Measurements from ENCODE around the gene MED14. TPM values are rescaled to one million over a fixed set of nuclear protein-coding genes. Genes with fewer than 3 reads are reported as not detected.

MED14 gene
- total RNA-seq, 3 donors from 2014 or later (not counting 1 experiment from before 2014, with no cell fraction given), result 55.3 to 79.1 (median 66.1) TPM

DNA sequence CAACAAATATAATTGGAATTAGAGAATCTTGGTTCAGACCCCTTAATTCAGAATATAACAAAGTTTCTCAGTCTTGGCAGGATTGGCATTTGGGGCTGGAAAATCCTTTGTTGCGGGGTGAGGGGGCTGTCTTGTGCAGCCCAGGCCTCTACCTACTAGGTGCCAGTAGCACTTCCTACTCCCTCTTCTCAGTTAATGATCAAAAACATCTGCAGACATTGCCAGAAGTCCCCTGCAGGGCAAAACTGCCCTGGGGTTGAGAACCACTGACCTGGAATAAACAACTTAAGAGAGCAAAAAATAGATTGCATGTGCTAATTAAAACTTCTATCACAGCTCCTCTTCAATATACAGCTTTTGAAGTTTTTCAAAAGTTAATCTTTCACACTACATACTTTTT is 51.2 kb downstream of the MED14 start:
- TF ChIP-seq CTCF (IDR thresholded peaks at IDR 0.05), result no peak
- ATAC-seq (no peak), DNase-seq (no peak)
- no peak overlapping the region for H3K4me3 Mint-ChIP-seq
- Histone ChIP-seq H3K4me3 (ENCODE audit: low read length) (no peak overlapping the region), H3K27me3 (ENCODE audit: control insufficient read depth, insufficient read depth, low read length) (no peaks in the 10 kb centered on the region), H3K27ac (ENCODE audit: low read length) (no peak overlapping the region), H3K9me3 (ENCODE audit: control insufficient read depth, insufficient read depth, low read length) (no peaks in the 10 kb centered on the region), H3K36me3 (ENCODE audit: control insufficient read depth, insufficient read depth, low read length) (peaks cover 38% of the 10 kb centered on the region), H3K4me1 (ENCODE audit: control insufficient read depth, insufficient read depth, low read length) (no peaks in the 10 kb centered on the region)
- no peaks in the 10 kb centered on the region for H3K9me3 Mint-ChIP-seq
- H3K4me1 Mint-ChIP-seq, result peaks cover 4 to 15% of the 10 kb centered on the region in 2 donors
- H3K27ac Mint-ChIP-seq, result no peak overlapping the region
- H3K27me3 Mint-ChIP-seq (ENCODE audit: low read depth in 2 of 2), result no peaks in the 10 kb centered on the region
- no CpG with 5 or more reads among the region's 1 CpG for WGBS (ENCODE audit: insufficient coverage)
- no peaks in the 10 kb centered on the region for H3K36me3 Mint-ChIP-seq
- intact Hi-C loops (cut with micrococcal nuclease), result no loop called here

GRCh38 chrX:40683245-40683644 is 52.1 kb downstream of the MED14 start:
- intact Hi-C loops (cut with micrococcal nuclease), result no loop called here
- ATAC-seq, result no peak
- H3K27me3 Mint-ChIP-seq (ENCODE audit: low read depth in 2 of 2), result no peaks in the 10 kb centered on the region
- Histone ChIP-seq H3K27me3 (ENCODE audit: control insufficient read depth, insufficient read depth, low read length) (no peaks in the 10 kb centered on the region), H3K36me3 (ENCODE audit: control insufficient read depth, insufficient read depth, low read length) (peaks cover 34% of the 10 kb centered on the region), H3K4me3 (ENCODE audit: low read length) (no peak overlapping the region), H3K9me3 (ENCODE audit: control insufficient read depth, insufficient read depth, low read length) (no peaks in the 10 kb centered on the region), H3K4me1 (ENCODE audit: control insufficient read depth, insufficient read depth, low read length) (no peaks in the 10 kb centered on the region), H3K27ac (ENCODE audit: low read length) (no peak overlapping the region)
- H3K27ac Mint-ChIP-seq, result no peak overlapping the region
- no peak for TF ChIP-seq CTCF (IDR thresholded peaks at IDR 0.05)
- no peak for DNase-seq
- peaks cover 4 to 17% of the 10 kb centered on the region in 2 donors for H3K4me1 Mint-ChIP-seq
- no peaks in the 10 kb centered on the region for H3K9me3 Mint-ChIP-seq
- no peak overlapping the region for H3K4me3 Mint-ChIP-seq
- 100% methylated on average over 3 of the region's 3 CpGs for WGBS (ENCODE audit: insufficient coverage)
- H3K36me3 Mint-ChIP-seq, result peaks cover 4% of the 10 kb centered on the region

- Histone ChIP-seq H3K4me1 (ENCODE audit: control insufficient read depth, insufficient read depth, low read length) (no peaks in the 10 kb centered on the region), H3K9me3 (ENCODE audit: control insufficient read depth, insufficient read depth, low read length) (no peaks in the 10 kb centered on the region), H3K4me3 (ENCODE audit: low read length) (no peak overlapping the region), H3K27me3 (ENCODE audit: control insufficient read depth, insufficient read depth, low read length) (no peaks in the 10 kb centered on the region), H3K36me3 (ENCODE audit: control insufficient read depth, insufficient read depth, low read length) (peaks cover 48% of the 10 kb centered on the region), H3K27ac (ENCODE audit: low read length) (no peak overlapping the region)
- H3K4me3 Mint-ChIP-seq, result no peak overlapping the region
- no peaks in the 10 kb centered on the region for H3K9me3 Mint-ChIP-seq
- H3K27ac Mint-ChIP-seq, result no peak overlapping the region
- peaks cover 51% of the 10 kb centered on the region for H3K36me3 Mint-ChIP-seq
- ATAC-seq (no peak), DNase-seq (no peak)
- intact Hi-C loops (cut with micrococcal nuclease), result no loop called here
- WGBS (ENCODE audit: insufficient coverage), result 78% methylated on average over 5 of the region's 6 CpGs
- no peaks in the 10 kb centered on the region for H3K27me3 Mint-ChIP-seq (ENCODE audit: low read depth in 2 of 2)
- TF ChIP-seq CTCF (IDR thresholded peaks at IDR 0.05), result no peak
- H3K4me1 Mint-ChIP-seq, result peaks cover 0 to 8% of the 10 kb centered on the region in 2 donors
Observed at GRCh38 chrX:40671126-40671525, 64.2 kb downstream of the MED14 start.

GRCh38 chrX:40663880-40664630 is 71.3 kb downstream of the MED14 start:
- Mint-ChIP-seq H3K36me3 (peaks cover 40% of the 10 kb centered on the region), H3K4me3 (peak overlapping the region; percentile 64), H3K9me3 (no peaks in the 10 kb centered on the region), H3K27ac (peak overlapping the region; percentile 78), H3K4me1 (peaks cover 19 to 25% of the 10 kb centered on the region in 2 donors), H3K27me3 (ENCODE audit: low read depth in 2 of 2) (no peaks in the 10 kb centered on the region)
- Histone ChIP-seq H3K4me1 (ENCODE audit: control insufficient read depth, insufficient read depth, low read length) (peaks cover 27% of the 10 kb centered on the region), H3K27me3 (ENCODE audit: control insufficient read depth, insufficient read depth, low read length) (no peaks in the 10 kb centered on the region), H3K9me3 (ENCODE audit: control insufficient read depth, insufficient read depth, low read length) (no peaks in the 10 kb centered on the region), H3K36me3 (ENCODE audit: control insufficient read depth, insufficient read depth, low read length) (peaks cover 26% of the 10 kb centered on the region), H3K4me3 (ENCODE audit: low read length) (no peak overlapping the region), H3K27ac (ENCODE audit: low read length) (no peak overlapping the region)
- ATAC-seq (no peak), DNase-seq (no peak)
- intact Hi-C loops (cut with micrococcal nuclease), result no loop called here
- WGBS (ENCODE audit: insufficient coverage), result 70% methylated on average over 5 of the region's 6 CpGs
- no peak for TF ChIP-seq CTCF (IDR thresholded peaks at IDR 0.05)
